Ascending aorta (tissue), 2 donors: ENCODE results near the gene ERMP1. TPM values are rescaled to one million over a fixed set of nuclear protein-coding genes. Genes with fewer than 3 reads are reported as not detected.

ENCODE experiments used
- DNase-seq, 2 donors: peaks; one replicate each; pipeline ENCODE4 v3.0.0-alpha.2; 2019; ENCODE audit warnings: low spot score in 2 of 2
- H3K27ac ChIP-seq, 2 donors: fragments of 200-600 bp; sonication (generic); one replicate each; pipeline ENCODE4 v1.5.1; 2016 to 2017; ENCODE audit warnings: mild to moderate bottlenecking in 1 of 2
- H3K27me3 ChIP-seq: fragments of 200-600 bp; sonication (generic); one replicate; pipeline ENCODE4 v1.5.1; 2017
- H3K36me3 ChIP-seq, 2 donors: fragments of 200-600 bp; sonication (generic); one replicate each; pipeline ENCODE4 v1.5.1; 2016
- H3K4me1 ChIP-seq, 2 donors: fragments of 200-600 bp; sonication (generic); one replicate each; pipeline ENCODE4 v1.5.1; 2016 to 2017; ENCODE audit warnings: mild to moderate bottlenecking in 1 of 2
- H3K4me3 ChIP-seq, 2 donors: fragments of 200-600 bp; sonication (generic); one replicate each; pipeline ENCODE4 v1.5.1; 2016 to 2017; ENCODE audit warnings: mild to moderate bottlenecking in 1 of 2
- H3K9me3 ChIP-seq, 2 donors: fragments of 200-600 bp; sonication (generic); one replicate each; pipeline ENCODE4 v1.5.1; 2016
- intact Hi-C: fragments of 100-400 bp; cut with DNase I; formaldehyde crosslinking; loops from one replicate; pipeline ENCODE4 v1.15.1; 2023
- total RNA-seq: library from RNA; depleted of rRNA; stranded (reverse); fragments of >200 nt; gene quantifications from one replicate; pipeline ENCODE4 v1.1.0, GENCODE V29; 2016
- TF ChIP-seq, protein P1 (sequence below), 3 experiments: fragments of 200-600 bp in 2 of 3; fragments of 450-650 bp in 1 of 3; sonication (generic) in 2 of 3; IDR thresholded peaks; one replicate each; pipeline ENCODE4 v1.5.1; 2016 to 2019; ENCODE audit warnings: antibody characterized with exemption in 3 of 3, mild to moderate bottlenecking in 1 of 3, moderate library complexity in 1 of 3

The ERMP1 gene
- total RNA-seq, 1 donor from 2014 or later = 4.8 TPM

DNA sequence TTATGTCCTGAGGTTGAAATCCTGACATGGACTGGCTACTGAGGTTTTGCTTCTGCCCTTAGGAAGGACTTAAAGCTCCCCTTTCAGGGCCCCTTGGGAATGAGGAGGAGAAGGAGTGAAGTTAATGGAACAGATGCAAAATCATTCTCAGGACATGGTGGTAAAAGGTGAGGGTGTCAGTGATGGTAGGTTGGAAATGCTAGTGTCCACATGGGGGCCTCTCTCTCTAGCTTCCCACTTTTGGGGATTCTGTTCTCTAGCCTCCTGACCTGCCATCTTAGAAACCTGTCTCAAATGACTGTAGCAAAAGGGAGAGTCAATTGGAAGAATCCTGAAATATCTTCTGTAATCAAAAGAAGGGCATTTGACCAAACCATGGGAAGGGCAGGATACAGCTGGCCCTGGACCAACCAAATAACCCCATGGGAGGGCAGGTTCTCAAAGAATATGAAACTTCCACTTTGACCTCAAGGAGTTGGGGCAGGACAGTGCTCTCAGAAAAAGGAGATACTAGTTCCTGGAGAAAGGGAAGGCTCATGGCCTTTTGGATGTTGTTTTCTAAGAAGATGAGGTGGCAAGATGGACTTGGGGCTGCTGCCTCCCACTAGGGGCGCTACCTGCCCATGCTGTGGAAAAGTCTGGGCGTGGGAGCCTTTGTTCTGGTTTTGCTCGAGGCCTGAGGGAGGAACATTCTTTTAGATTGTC is 36.5 kb upstream of the ERMP1 start:
- Histone ChIP-seq H3K4me3 (no peak overlapping the region), H3K27ac (no peak overlapping the region), H3K9me3 (no peaks in the 10 kb centered on the region), H3K36me3 (no peaks in the 10 kb centered on the region), H3K4me1 (no peaks in the 10 kb centered on the region), H3K27me3 (no peaks in the 10 kb centered on the region)
- DNase-seq = no peak
- TF ChIP-seq, protein P1, sequence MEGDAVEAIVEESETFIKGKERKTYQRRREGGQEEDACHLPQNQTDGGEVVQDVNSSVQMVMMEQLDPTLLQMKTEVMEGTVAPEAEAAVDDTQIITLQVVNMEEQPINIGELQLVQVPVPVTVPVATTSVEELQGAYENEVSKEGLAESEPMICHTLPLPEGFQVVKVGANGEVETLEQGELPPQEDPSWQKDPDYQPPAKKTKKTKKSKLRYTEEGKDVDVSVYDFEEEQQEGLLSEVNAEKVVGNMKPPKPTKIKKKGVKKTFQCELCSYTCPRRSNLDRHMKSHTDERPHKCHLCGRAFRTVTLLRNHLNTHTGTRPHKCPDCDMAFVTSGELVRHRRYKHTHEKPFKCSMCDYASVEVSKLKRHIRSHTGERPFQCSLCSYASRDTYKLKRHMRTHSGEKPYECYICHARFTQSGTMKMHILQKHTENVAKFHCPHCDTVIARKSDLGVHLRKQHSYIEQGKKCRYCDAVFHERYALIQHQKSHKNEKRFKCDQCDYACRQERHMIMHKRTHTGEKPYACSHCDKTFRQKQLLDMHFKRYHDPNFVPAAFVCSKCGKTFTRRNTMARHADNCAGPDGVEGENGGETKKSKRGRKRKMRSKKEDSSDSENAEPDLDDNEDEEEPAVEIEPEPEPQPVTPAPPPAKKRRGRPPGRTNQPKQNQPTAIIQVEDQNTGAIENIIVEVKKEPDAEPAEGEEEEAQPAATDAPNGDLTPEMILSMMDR (IDR thresholded peaks at IDR 0.05) = no peak
- intact Hi-C loops = no loop called here

- Histone ChIP-seq H3K27me3 (no peaks in the 10 kb centered on the region), H3K4me1 (no peaks in the 10 kb centered on the region), H3K27ac (no peak overlapping the region), H3K4me3 (no peak overlapping the region), H3K36me3 (no peaks in the 10 kb centered on the region), H3K9me3 (no peaks in the 10 kb centered on the region)
- TF ChIP-seq, protein P1 (IDR thresholded peaks at IDR 0.05) = no peak
- no peak for DNase-seq
- intact Hi-C loops = no loop called here
These were observed 35.3 kb upstream of the ERMP1 start for GRCh38 chr9:5868235-5868634.

DNA sequence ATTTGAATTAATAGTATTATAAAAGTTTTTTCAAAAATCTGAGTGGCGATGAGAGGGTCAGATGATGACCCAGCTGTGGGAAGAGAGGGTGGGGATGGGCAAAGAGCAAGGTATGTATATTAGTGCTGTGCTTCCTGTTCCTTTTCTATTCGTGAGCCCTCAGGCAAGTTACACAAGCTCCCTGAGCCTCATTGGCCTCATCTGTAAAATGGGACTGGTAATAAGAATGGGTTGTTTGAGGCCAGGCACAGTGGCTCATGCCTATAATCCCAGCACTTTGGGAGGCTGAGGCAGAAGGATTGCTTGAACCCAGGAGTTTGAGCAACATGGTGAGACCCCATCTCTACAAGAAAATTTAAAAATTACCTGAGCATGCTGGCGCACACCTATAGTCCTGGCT is 33.8 kb upstream of the ERMP1 start:
- TF ChIP-seq, protein P1 (IDR thresholded peaks at IDR 0.05) = no peak
- intact Hi-C loops = no loop called here
- no peak for DNase-seq
- no peaks in the 10 kb centered on the region for H3K36me3 ChIP-seq
- no peaks in the 10 kb centered on the region for H3K4me1 ChIP-seq
- H3K27me3 ChIP-seq = no peaks in the 10 kb centered on the region
- H3K4me3 ChIP-seq = no peak overlapping the region
- no peaks in the 10 kb centered on the region for H3K9me3 ChIP-seq
- no peak overlapping the region for H3K27ac ChIP-seq

DNA sequence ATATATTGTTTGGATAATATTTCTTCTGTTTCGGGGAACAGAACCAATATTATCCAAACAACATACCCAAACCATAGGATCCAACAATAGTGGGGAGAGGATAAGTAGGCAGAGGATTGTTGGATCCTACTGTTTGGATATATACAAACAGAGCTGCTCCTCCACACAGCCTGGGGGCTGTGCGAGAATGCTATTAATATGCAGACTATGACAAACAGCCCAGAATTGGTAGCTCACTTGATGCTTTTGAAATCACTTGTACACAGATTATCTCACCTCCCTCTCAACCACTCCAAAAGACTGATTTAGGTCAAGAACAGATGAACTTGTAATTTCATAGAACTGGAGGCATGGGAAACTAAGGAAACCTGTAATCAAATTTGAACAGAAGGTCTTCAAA is 33.4 kb upstream of the ERMP1 start:
- no peaks in the 10 kb centered on the region for H3K36me3 ChIP-seq
- no peaks in the 10 kb centered on the region for H3K4me1 ChIP-seq
- H3K4me3 ChIP-seq = no peak overlapping the region
- intact Hi-C loops = no loop called here
- H3K27ac ChIP-seq = no peak overlapping the region
- H3K9me3 ChIP-seq = no peaks in the 10 kb centered on the region
- no peak for DNase-seq
- H3K27me3 ChIP-seq = no peaks in the 10 kb centered on the region
- TF ChIP-seq, protein P1 (IDR thresholded peaks at IDR 0.05) = no peak

DNA sequence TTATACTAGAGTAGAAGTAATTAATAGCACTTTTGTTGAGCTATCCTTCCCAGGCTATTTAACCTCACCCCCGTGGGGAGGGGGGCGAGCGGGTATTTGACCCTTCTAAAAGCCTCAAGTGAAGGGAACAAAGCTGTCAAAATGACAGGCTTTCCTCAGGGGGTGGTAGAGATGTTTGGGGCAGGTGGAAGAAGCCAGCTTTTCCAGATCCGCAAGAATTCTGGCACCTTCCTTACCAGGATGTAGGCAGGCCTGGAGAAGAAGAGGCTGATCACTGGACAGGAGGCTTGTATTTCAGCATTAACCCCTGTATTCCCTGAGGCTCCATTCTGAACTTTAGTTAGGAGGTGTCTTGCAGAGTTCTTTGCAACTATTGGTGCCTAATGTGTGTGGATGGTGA is 31.5 kb upstream of the ERMP1 start:
- H3K9me3 ChIP-seq = no peaks in the 10 kb centered on the region
- DNase-seq = no peak
- intact Hi-C loops = no loop called here
- no peaks in the 10 kb centered on the region for H3K27me3 ChIP-seq
- no peaks in the 10 kb centered on the region for H3K36me3 ChIP-seq
- no peaks in the 10 kb centered on the region for H3K4me1 ChIP-seq
- H3K4me3 ChIP-seq = no peak overlapping the region
- TF ChIP-seq, protein P1 (IDR thresholded peaks at IDR 0.05) = no peak
- no peak overlapping the region for H3K27ac ChIP-seq
